NCI-H1048 (cell line): ENCODE data around the gene PPP1CA.
"Not testable (repeated sequence)": the region's sequence is repeated elsewhere in the genome, so short reads cannot be mapped to it uniquely, and the experiment has no call there.

Experiments used
- DNase-seq: peaks from one replicate; lab custom pipeline; 2025; lab: John Stamatoyannopoulos, UW

PPP1CA gene

DNA sequence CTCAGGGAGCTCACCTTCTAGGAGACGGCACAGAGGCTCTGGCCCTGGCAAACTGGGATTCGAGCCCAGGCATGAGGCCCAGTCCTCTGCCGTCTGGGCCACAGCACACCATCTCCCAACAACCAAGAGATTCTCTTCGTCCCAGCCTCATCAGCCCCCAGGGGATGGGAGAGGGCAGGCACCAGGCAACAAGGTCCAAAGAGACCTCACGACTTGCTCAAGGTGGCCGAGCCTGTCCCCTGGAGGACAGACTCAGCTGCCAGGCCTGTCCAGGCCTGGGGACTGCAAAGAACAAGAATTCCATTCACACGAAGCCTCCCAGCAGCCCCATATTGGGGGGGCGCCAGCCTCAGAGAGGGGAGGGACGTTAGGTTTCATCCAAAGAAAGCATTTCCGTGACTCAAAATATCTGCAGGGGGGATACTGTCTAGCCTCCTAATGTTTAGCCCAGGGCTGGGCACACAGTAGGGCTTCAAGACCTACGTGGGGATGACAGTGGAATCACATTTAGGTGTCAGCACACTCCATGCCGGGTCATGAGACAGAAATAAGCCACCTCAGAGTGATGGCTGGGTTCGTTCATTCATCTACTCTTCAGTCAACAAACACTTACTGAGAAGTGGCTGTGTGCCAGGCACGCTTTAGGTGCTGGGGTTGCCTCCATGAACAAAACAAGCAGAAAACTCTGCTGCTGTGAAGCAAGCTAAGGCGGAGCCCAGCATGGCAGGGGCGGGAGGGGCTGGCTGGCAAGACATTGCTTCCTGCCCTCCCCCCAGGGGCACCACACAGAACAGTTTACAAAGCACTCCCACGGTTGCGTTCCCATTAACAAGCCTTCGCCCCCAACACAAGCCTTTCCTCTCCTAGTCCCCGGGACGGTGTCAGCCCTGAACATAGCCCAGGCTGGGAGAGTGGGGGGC lies 15.0 kb upstream of the PPP1CA start:
- no peak for DNase-seq

DNA sequence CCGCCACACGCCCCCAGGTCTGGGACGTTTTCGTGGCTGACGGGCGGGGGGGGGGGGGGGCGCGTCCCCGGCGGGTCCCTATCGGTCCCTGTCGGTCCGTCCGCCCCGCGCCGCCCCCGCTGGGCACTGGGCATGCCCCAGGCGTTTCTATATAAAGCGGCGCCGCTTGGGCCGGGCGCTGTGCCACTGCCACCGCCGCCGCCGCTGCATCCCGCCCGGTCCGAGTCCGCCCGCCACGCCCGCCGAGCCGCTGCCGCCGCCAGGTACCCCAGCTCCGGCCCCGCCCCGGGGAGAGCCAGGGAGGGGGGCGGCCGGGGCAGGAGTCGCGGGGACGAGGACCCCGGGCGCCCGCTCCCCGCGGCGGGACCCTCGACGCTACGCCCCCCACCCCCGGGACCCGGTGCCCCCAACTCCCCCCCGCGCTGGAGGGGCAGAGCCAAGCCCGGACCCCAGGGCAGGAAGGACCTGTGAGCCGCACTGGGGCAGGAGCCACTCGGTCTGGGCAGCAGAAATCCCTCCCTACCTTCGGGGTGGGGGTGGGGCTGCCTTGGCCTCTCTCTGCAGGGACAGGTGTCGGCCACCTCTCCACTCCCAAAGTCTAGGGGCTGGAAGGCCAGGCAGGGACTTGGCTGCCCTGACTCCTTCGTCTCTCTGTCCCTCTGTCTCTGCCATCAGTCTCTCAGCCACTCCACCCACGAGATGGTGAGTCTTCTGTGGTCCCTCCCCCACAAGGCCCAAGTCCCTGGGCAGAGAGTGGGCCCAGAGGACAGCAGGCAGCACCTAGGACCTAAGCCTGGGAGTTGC lies 14.0 kb upstream of the PPP1CA start, which contains the start of gene CARNS1:
Gene CARNS1, plus strand, starts transcription at position 178 of the 804 bp plus-strand sequence. Its CDS starts 522 bp downstream, at position 700.
- no peak for DNase-seq

DNA sequence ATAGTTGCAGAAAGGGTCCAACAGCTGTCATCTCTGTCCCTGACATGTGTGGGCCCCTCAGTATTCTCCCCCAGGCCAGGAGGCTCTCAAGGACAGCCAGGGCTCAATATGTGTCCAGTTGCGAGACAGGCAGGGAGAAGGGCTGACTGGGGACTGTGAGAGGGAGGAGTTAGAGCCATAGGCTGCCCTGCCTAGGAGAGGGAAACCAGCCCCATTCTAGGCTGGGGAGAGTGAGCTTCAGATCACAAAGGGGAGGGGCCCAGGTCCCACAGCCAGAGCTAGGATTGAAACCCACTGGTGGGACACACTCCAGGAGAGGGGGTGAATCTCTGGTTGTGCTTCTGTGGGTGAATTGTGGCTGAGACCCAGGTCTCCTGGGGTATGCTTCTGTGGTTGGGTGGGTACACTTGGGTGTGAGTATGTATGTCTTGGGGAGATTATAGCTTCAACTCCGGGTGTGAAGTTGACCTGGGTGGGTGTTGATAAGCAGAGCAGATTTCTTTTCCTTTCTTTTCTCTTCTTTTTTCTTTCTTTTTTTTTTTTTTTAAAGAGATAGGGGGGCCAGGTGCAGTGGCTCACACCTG lies 11.7 kb upstream of the PPP1CA start:
- no peak for DNase-seq

DNA sequence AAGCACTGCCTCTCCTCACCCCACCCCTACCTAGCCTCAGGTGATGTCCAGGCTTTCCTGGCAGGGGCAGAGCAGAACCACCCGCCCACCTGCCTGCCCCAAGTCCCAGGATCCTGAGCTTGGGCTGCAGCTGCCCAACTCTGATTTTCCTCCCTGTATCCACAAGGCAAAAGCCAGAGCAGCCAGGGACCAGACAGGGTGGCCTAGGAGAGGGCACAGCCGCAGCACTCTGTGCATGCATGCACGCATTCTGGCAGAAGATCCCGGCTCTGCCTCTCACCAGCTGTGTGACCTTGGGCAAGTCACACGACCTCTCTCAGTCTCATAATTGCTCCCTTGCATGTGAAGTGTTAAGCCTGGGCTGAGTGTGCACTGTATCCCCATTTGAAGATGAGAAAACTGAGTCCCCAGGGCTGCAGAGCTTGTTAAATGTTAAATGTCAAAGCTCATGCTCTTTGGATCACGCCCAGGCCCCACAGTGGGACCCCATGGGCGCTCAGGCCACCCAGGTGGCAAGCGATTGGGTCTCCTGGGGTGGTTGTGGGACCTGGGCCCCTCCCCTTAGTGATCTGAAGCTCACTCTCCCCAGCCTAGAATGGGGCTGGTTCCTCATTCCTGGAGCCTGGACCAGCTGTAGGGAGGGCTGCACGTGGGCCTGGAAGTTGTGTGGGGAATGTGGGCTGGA lies 11.0 kb upstream of the PPP1CA start:
- DNase-seq = no peak

DNA sequence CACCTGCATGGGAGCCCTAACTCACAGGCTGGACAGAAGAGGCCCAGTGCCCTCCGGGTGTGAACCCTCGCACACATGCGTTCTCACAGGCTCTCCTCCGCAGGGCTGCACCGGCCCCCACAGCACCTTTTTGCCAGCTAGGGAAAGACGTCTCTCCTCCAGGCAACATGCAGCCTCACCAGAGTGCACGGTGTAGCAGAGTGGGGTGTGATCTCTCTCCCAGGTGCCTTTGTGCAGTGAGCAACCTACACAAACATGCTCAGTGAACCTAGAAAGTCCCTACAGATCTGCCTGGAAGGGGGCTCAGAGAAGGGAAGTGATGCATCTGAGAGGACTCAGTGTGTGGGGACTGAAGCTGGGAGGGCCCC lies 10.1 kb upstream of the PPP1CA start:
- no peak for DNase-seq

DNA sequence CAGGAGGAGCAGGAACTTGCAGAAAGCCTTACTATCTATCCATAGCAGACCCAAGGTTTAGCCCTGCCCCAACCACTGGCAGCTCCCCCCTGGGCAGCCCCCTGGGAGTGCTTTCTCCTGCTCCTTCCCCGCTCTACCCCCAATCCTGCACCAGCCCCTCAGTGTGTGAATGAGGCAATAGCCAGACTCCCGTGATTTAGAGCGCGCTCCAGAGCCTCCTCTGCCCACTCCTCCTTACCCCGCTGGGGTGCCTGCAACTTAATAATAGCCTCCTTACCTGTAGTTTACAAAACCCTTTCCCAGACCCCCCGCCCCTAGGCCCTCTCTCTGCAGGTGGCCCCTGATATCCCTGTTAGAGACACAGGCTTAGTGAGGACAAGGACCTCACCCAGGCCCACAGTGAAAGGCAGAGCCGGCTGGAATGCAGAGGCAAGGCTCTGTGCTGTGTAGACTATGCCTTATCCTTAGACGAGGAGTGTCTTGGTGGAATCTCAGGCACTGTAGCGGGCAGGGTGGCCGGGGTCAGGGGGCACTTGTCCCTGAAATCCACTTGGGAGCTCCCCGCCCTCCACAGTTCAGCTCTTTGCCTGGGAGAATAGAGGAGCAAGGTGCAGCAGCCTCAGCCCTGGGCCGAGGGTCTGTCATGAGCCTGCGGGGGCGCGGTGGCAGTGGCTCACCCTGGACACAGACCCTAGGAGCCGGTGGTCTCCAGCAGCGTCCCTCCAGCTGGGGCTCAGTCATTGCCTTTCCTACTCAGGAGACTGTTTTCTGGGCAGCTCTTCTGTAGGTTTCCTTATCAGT lies 9.5 kb upstream of the PPP1CA start:
- DNase-seq = no peak

DNA sequence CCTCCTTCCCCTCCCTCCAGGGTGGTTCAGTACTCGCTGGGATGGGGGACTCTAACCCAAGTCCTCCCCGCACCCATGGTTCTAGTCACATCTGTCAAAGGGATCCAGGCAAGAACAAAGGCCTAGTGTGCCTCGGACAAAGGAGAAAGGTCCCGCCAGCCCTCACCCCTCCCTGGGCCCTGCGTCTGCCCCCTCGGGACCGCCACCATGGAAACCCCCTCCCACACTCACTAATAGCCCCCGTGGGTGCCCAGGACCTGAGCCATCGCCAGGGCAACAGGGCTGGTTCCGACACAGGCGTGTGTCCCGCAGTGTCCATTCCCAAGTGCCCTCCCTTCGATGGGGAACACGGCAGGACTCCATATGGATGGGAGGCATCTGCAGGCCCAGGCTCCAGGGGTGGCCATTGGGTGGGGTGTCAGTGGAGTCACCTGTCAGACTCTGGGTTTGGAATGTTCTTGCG lies 8.7 kb upstream of the PPP1CA start:
- no peak for DNase-seq

DNA sequence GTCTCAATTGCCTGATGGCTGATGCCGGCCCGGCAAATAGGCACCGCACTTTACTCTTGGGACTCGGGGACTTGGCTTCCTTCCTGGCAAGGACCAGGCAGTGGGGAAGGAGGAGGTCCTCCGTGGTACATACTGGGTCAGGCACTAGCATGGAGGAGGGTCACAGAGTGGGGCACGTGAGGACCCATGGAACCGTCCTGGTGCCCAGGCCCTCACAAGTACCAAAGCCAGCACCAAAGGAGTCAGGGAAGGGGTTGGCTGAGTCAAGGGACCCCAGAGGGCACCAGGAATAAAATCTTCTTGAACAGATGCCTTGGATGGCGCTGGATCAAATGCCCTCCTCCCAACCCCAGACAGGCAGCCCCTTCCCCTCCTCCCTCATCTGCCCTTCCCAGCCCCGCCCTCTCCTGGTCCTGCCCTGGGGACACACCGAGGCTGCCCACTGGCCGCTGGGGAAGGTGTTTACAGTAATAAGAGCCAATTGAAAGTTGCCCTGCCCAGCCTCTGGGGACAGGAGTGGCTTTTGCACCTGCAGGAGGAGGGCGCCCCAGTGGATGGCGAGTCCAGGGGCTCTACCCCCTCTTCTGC lies 8.2 kb upstream of the PPP1CA start:
- DNase-seq = no peak

DNA sequence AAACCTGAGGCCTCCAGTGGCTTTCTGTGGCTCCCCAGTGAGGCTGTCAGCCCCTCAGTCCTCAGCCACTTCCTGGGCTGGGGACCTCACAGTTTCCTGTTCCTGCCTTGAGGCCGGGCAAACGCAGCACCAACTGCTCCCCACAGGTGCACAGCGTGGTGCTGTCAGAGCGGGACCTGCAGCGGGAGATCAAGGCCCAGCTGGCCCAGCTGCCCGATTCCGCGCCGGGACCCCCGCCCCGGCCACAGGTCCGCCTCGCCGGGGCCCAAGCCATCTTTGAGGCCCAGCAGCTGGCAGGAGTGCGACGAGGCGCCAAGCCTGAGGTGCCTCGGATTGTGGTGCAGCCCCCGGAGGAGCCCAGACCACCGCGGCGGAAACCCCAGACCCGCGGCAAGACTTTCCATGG lies 7.6 kb upstream of the PPP1CA start:
- DNase-seq = no peak

DNA sequence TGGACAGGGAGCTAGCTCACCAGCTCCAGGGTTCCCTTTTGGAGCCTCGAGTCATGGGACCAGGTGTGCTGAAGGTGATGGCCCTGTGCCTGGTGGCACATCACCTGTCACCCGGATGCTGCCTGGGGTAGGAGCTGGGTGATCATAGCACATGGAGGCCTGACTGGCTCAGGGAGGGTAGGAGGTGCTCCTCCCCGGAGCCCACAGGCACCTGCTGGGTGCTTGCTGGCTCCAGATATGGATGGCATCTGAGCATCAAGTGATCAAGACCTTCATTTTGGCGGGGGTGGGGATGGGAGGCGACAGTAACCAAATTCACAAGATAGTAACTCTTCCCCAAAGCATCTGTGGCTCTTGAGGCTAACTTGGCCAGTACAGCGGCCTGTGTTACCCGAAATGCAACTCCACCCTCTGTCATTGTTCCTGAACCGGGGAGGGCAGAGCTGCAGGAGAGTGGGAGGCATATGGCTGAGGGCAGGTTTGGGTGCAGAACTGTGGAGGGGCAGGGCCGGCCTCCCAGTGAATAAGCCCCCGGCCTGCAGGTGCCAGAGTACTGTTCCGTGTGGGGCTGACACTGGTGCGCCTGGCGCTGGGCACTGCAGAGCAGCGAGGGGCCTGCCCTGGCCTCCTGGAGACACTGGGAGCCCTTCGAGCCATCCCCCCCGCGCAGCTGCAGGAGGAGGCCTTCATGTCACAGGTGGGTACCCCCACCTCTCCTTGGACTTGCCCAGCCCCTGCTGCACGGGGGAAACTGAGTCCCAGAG lies 7.0 kb upstream of the PPP1CA start:
- no peak for DNase-seq

DNA sequence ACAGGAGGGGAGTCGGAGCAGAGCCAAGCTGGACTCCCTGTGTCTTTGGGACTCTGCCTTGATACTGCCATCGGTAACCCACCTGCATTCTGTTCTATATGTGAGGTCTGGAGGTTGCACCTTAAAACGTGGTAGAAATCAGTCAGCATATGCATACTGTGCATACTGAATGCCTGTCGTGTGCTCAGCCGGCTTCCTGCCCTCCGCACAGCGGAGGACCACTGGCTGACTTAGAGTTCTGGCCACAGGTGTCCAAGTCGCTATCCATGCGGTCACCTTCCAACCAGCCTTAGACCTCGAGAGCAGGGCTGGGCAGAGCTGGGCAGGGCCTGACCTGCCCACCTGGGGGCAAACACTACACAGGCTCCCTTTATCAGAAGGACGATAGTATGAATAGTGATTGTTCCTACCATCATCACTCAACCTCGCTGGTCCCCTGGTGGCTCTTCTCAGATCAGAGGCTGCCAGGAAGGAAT lies 6.1 kb upstream of the PPP1CA start:
- DNase-seq = no peak

DNA sequence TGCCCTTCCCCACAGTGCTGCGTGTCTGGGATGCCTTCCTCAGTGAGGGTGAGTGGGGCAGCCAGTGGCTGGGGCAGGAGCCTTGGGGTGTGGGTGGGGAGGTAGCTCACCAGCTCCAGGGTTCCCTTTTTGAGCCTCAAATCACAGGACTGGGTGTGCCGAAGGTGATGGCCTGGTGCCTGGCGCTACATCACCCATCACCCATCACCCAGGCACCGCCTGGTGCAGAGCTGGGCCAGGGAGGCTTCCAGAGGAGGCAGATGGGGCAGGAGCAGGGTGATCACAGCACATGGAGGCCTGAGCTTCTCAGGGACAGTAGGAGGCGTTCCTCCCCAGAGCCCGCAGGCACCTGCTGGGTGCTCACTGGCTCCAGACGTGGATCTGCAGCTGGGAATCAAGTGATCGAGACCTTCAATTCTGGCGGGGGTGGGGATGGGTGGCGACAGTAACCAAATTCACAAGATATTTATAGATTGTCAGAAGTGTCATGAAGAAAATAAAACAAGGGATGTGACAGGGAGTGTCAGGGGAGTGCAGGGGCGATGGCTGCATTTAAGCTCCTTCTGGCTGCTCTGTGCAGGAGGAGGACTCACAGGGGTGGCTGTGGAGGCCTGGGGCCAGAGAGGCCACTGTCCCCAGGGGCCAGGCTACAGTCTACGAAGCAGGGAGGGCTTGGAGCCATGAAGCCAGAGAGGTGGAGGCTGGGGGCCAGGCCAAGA lies 5.5 kb upstream of the PPP1CA start:
- no peak for DNase-seq

DNA sequence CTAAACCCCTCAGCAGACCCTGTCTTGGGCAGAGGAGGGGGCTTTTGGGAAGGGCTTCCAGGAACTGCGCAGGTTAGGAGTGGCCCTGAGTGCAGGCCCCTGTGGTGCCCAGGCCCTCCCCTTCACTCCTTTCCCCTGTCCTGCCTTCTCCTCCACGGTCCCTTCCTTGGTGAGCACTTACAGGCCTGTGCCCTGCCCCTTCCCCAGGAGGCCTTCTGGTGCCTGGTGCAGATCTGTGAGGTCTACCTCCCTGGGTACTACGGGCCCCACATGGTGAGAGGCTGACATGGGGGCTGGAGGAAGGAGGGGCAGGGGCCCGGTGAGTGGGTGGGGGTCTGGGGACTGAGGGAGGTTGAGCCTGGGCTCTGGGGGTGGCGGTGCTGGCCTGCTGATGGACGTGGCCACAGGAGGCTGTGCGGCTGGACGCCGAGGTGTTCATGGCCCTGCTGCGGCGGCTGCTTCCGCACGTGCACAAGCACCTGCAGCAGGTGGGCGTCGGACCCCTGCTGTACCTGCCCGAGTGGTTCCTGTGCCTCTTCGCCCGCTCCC lies 4.8 kb upstream of the PPP1CA start:
- no peak for DNase-seq

DNA sequence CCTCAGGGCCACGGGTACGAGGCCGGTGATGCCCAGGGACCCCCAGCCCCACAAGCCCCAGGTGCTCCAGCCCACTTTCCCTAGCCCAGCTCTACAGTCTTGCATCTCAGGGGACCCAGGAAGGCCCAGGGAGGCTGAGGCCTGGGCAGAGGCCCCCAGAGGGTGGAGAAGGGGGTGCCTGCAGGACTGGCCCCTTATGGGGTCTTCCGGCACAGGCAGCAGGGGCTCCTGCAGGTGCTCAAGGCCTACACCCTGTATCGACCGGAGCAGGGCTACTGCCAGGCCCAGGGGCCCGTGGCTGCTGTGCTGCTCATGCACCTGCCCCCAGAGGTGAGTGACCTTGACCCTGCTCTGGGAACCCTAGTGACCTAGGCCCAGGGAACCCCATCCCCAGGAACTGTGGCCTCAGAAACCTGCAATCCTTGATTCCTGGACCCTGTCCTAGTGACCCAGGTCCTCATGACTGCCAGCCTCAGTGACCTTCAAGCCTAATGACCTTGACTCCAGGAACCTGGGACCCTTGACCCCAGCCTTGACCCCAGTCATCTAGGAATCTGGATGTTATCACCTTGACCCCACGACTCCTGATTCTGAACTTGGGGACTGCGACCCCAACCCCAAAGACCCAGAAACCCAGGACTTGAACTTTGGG lies 4.2 kb upstream of the PPP1CA start:
- no peak for DNase-seq

DNA sequence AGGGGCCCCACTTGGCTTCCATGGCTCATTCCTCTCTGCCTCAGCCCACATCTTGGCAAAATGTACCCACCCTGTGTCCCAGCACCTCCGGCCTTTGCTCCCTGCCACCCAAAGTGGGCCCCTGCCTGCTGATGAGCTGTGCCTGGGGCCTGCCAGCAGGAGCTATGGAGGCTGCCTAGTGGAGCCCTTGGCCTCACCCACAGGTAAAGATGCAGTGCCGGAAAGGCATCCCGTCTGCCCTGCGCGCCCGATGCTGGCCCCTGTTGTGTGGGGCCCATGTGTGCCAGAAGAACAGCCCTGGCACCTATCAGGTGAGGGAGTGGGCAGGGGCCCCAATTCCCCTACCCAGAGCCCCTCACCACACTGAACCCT lies 3.5 kb upstream of the PPP1CA start:
- DNase-seq = no peak

DNA sequence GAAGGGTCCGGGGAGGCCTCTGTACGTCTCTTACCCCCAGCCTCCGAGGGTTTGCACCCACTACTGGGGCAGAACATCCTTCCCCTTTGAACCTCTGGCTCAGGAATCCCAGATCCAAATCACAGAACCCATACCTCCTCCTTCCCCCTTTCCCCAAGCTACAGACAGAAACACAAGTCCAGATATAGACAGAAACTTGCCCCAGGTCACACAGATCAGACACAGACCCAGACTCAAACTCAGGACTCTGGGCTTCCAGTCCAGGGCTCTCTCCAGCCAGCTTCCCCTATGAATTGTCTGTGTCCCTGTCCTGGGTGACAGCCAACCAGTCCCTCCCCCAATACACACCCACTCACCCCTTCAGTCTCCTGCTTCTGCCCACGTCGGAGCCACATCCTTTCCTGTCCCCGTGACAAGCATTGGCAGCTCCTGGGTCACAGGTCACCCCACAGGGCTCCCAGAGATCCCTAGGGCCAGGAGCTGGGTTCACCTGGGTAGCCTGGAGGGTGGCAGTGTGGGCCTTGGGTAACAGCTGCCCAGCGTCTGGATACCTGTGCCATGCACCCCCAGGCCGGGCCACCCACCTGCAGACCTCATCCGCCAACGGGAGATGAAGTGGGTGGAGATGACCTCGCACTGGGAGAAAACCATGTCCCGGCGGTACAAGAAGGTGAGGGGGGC lies 3.0 kb upstream of the PPP1CA start:
- DNase-seq = no peak

DNA sequence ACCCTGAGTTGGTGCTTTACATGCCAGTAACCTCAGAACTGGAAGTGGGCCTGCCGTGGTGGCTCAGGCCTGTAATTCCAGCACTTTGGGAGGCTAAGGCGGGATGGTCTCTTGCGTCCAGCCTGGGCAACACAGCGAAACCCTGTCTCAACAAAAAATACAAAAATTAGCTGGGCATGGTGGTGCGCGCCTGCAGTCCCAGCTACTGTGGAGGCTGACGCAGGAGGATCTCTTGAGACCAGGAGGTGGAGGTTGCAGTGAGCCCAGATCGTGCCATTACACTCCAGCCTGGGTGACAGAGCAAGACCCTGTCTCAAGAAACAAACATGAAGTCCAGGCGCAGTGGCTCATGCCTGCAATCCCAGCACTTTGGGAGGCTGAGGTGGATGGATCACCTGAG lies 1.4 kb upstream of the PPP1CA start:
- DNase-seq = not testable (repeated sequence)
